Glomerular visceral epithelial cell (primary cell): ENCODE results near the gene PTPA.
"Not testable (repeated sequence)": the region's sequence is repeated elsewhere in the genome, so short reads cannot be mapped to it uniquely, and the experiment has no call there.

Source experiments
- DNase-seq: peaks from one replicate; pipeline ENCODE4 v3.0.0-alpha.2; 2016; ENCODE audit errors: extremely low spot score

Gene PTPA

DNA sequence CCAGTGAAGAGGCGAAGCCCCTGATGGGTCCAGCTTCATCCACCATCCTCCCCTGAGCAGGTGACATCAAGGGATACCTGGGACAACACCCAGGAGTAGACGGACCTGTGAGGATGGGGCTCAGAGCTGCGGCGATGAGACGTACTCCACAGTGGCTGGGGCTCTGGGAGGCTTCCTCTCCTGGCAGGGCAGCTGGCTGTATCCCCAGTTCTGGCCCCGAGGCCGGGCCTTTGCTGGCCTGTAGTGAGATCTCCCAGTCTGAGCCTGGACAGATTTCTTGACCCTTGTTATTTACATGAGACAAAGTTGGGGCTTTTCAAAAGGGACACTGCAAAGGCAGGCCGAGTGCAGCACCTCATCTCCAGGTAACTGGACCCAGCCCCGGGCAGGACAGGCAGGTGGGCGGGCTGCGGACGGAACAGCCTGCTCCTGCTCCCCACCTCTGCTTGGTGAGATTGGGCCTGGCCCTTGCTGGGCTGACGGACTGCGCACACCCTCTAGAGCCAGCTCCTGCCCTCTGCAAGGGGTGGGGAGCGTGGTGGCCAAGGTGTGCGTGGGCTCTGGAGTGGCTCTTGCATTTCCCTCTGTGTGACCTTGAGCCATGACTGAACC, 43.8 kb downstream of the PTPA start:
- no peak for DNase-seq

DNA sequence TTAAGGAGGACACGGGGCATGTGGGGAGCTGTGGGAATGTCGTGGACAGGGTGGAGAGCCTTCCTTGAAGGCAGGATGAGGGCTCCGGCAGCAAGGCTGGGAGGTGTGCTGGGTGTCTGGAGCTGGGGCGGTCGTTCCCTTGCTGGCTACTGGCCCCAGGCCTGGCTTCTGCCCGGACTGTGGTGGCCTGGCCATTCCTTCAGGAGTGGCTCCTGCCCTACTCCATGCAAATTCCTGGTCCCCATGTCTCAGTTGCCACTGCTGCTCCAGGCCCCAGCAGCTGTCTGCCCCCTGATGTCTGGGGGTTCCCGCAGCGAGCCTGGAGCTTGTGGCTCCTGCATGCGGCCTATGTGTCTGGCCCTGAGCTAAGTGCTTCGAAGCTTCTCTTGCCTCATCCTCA, 44.9 kb downstream of the PTPA start:
- DNase-seq: no peak

DNA sequence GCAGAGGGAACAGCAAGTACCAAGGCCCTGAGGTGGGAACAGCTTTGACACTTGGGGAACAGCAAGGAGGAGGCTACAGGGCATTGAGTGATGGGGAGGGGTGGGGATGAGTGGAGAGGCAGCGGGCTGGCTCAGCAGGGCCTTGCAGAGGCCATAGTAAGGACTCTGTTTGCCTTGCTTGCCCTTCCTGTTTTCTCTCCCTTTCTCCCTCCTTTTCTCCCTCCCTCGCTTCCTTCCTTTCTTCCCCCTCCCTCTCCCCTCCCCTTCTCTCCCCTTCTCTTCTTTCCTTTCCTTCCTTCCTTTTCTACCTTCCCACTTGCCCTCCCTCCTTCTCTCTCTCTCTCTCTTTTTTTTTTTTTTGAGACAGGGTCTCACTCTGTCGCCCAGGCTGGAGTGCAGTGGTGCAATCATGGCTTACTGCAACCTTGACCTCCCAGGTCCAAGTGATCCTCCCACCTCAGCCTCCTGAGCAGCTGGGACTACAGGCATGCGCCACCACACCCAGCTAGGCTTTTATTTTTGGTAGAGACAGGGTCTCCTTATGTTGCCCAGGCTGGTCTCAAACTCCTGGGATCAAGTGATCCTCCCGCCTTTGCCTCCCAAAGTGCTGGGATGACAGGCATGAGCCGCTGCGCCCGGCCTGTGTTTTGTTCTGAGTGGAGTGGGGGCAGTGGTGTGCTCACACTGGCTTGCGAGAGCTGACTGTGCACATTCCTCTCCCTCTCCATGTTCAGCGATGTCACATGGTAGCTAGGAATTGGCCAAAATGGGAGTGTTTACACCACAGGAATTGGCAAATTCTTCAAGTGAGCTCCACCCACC, 49.7 kb downstream of the PTPA start:
- DNase-seq: no peak

DNA sequence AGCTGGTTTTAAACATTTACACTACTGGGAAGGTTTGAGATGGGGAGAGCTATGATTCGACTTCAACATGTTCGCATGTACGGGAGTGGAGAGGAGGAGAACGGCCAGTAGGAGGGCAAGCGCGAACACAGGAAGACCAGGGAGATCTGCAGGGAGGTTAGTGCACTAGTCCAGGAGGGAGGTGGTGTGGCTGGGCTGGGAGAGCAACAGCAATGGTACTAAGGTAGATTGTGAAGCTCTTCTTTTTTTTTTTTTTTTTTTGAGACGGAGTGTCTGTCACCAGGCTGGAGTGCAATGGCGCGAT, 50.3 kb downstream of the PTPA start:
- DNase-seq: no peak

DNA sequence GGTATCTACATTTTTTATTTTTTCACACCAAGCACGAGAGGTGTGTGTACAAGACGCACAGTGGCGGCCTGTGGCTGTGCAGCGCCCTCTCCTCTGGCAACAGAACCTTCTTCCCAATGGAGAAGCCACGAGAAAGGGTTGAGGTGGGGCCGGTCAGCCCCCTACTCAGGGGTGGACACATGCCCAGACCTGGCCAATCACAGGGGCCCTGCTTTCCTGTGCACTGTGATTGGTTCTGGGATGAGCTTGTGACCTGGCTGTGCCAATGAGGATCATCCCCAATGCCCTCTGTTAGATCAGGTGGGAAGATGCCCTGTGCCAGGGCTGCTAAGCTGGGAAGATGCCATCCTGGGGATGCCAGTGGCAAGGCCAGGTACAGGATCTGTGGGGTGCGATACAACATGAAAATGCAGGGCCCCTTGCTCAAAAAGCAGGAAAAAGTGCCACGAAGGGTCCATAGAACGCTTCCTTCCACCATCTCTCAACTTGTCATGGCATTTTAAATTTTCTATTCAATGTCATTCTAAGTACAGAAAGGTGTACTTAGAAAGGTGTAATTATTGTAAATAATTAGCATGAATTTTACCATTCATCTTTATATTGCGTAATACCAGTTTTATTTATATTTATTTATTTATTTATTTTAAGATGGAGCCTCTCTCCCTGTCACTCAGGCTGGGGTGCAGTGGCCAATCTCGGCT, 51.4 kb downstream of the PTPA start:
- no peak for DNase-seq

DNA sequence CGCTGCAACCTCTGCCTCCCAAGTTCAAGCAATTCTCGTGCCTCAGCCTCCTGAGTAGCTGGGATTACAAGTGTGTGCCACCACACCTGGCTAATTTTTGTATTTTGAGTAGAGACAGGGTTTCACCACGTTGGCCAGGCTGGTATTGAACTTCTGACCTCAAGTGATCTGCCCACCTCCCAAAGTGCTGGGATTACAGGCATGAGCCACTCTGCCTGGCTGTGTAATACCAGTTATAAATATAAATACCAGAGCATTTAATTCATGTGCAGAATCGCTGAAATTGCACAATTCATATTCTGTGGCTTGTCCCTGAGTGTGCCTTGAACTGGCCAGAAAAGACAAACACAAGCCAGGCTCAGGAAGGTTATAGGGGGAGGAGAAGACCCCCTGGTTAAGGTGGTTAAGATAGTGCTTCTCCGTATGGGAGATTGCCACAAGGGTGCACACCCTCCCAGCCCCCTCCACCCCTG, 52.0 kb downstream of the PTPA start:
- not testable (repeated sequence) for DNase-seq

DNA sequence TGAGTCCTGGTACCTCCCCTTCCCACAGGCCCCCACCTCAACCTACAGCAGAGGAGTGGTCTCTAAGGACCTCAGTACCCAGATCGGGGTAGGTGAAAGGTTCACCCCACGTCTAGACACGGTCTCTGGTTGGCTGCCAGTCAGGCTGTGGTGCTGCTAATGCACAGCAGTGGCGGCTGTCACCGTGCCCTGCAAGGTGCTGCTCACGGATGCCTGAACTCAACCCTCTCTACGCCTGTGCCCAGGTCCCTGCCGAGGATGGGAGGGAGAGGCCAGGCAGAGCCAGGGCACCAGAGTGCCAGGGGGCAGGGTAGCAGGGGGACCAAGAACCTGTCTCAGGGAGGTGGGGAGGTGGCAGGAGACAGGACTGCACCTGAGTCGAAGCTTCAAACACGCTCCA, 52.5 kb downstream of the PTPA start:
- no peak for DNase-seq

DNA sequence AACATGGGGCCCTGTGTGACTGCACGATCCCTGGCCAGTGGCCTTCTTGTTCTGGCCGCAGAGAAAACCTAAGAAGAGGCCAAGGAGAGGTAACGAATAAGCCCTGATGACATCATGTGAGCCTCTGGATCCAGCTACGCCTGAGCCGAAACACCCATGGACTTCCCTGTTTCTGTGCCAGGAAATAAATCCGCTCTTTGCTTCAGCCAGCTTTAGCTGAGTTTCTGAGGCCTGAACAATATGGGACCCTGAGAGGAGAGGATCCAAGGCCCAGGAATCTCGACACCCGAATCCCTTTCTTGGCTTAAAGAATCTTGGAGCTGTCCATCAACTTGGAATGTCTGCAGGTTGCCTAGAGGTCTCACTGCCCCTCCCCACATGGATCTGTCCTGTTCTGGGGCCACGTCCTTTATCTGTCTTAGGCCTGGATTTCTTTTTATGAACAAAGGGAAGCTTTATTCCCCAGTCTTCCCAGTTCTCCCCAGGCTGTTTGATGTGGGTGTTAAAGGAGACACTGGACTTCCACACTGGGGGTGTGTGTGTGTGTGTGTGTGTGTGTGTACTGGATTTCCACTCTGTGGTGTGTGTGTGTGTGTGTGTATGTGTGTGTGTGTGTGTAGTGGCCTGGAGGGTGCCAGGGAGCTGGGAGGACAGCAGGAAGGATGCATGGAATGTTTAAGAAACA, 53.2 kb downstream of the PTPA start:
- no peak for DNase-seq

DNA sequence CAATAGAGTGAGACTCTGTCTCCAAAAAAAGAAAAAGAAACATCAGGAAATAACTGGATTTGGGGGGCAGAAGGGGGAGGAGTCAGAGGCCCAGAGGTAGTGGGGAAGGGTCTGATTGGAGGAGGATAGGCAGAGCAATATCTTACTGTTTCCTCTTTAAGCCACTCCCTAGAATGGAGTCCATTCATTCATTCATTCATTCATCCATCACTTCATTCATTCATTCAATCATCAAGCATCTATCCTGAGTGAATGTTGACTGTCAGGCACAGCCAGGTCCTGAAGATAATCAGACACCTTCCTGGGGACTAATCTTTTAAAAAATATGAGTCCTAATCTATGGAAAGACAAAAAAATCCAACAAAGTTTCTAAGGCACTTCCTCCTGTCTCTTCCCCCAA, 54.0 kb downstream of the PTPA start:
- DNase-seq: no peak

DNA sequence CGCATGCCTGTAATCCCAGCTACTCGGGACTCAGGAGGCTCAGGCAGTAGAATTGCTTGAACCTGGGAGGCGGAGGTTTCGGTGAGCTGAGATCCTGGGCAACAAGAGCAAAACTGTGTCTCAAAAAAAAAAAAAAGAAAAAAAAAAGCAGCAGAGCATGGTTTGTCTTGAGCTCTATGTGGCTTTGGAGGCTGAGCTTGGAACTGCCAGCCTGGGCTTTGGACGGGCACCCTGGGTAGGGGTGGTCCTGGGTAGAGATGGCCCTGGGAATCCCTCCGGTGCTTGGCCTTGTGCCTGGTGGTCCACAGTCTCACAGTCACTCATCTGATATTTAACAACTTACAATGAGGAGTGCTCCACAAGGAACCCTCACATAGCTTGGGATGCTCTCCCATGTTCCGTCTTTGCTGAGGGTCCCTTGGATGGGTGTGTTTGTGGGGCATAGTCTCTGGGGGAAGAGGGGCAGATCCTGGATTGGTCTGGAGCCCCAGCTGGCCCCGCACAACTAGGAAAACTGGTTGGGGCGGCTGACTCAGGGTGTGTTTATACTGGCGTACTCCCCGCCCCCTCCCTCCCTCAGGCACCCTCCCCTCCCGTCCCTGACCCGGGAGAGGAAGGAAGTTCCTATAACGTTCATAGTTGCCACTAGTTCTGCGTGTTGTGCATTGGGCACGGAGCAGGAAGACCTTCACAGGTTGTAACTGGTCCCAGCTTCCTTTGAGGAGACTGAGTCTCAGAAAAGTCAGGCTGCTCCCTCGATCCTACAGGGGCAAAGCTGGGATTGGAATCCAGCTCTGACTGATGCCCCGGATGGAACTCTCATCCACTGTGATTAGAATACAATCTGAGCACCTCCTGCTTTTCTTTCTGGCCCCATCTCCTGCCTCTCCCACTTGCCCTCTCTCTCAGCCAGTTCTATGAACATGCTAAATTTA, 55.7 kb downstream of the PTPA start:
- DNase-seq: peak; percentile 76

DNA sequence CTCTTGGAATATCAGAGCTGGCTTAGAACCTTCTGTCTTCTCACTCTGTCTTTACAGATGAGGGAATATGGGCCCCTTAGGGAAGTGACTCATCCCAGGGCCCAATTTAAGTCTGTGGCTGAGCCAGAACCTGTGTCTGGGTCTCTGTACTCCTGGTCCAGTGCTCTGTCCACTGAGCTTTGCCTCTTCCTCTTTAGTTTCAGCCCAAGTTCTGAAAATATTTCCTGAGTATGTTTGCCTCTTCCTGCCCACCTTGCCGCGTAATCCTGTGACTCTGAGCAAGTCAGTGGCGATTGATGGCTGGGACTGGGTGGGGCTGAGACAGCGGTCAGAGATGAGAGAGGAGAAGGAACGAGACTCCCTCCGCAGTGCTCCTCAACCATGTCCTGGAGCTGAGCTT, 59.0 kb downstream of the PTPA start:
- no peak for DNase-seq

DNA sequence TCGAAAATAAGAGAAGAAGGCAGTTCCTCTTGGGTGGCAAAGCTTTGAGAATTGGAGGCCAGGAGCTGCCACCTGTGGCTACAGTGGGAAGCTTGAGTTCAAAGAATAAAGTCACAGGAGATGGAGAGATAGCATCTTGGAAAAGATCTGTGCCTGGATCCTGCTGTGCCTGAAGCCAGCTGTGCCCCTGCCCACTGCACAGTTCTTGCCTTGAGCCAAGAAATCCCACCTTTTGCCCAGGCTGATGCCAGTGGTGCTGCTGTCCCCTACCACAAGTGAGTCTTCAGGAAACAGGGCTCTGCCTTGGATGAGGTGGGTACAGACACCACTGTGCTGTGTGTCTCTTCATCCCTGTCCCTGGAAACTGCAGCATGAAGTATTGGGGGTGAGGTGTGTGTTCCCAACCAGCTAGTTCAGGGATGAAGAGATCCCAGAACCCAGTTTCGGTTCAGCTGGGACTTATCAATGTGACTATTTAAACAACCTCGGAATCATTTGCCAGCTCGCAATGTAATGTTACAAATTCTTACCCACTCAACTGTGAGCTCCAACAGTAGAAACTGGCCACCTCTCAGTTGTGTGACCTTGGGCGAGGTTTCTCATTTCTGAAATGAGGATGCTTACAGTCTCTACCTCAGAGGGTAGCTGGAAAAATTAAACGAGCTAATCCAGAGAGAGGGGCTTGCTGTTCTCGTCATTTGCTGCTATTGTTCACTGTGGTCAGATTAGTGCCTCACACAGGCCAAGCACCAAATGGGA, 61.0 kb downstream of the PTPA start:
- DNase-seq: no peak

DNA sequence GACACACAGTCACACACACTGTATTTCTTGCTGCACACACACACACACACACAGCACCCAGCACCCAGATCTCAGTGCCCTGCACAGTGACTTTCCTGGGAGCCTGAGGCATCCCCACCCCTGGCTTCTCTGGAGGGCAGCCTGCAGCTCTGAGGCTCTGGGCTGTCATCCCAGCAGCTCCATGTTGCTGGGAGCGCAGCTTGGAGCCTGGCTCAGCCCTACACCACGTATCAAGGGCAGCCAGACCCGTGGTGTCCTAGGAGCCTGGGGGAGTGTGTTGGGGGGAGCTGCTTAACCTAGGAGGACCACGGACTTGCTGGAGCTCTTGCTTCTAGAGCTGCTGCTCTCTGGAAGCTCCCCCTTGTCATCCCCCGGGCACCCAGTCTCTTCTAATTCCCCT, 61.6 kb downstream of the PTPA start:
- DNase-seq: no peak

DNA sequence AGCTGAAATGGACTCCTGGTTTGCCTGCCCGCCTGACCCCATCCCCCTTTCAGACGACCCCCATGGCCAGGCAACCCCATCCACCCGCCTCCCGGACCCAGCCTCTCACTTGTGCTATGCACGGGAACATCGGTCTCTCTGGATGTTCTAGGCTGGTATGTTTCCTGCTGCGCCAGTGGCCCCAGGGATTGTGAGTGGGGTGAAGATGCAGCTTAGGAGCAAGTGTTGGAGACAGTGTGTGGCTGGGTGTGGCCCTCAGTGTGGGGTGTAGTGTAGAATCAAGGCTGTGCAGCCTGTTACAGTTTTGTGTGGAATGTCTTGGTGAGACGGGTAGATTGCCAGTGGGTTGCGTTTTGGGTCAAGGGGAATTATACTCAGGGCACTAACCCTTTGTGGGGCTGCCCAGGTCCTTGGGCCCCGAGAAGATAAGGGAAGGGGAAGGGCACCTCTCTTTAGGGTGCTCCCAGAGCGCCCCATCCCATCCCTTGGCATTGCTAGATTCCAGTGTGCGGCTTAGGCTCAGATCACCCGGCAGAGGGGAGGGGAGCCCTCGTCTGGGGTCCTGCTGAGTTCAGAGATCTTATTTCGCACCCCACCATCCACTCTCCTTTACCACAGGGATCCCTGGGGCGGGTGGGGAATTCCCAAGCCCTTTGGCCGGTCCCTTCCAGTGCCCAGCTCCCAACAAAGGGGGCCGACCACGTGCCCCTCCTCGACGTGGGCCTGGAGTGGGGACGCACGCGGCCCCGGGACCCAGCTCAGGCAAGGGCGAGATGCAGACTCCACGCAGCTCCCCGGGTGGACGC, 62.3 kb downstream of the PTPA start:
- DNase-seq: no peak

DNA sequence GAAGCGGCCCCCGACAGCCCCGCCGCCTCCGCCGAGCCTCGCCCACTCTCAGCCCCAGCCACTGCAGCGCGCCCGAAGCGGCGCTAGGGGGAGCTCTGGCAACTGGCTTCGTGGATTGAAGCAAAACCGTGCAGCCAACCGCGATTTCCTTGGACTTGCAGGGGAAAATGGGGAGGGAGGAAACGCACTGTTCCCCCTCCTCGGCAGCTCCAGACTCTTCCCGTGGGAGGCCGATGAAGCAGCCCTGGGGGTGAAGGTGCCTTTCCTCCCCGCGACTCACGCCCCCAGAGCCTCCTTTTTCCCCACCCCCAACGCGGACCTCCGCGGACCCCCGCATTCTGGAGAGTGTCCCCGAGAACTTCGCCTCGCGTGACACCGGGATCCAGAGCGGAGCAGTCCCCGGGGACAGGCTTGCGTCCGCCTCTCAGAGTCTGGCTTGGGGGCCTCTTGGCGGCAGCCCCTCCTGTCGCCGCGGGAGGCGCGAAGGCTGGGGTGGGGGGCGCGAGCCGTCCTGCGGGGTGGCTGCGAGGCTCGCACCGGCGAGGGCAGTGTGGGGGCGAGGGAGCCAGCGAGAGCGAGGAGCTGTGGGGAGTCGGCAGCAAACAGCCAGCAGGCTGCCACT, 63.0 kb downstream of the PTPA start:
- DNase-seq: peak; percentile 86

DNA sequence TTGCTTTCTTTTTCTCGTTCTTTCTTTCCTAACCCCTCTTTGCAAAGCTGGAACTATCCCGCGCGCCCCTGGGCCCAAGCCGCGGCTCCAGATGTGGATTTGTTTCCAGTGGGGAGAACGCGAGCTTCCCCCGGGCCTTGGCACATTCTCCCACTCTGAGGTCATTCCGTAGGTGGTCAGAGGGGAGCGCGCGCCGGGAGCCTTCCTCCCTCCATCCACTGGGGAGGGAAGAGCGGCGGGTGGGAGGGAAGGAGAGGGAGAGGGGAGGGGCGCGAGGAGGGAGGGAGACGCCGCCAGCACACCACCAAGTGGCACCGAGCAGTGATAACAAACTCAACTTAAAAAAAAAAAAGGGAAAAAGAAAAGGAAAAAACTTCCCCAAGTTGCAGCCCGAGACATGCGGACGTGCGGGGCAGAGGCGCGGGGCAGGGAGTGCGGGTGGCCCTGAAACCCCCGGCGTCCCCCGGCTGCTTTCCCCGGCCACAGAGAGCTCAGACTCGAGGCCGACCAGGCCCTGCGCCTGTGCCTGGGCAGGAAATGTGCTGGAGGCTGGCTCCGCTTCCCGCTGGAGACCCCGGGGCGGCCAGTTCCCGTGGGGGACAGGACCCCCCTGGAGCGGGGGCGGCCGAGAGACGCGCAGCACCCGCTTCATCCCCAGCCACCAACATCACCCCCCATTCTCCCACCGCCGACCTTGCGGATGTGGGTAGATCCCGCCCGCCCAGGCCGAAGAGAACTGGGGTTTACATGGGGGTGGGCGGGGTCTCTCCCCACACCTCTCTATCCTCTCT, 63.7 kb downstream of the PTPA start:
- DNase-seq: peak; percentile 93

DNA sequence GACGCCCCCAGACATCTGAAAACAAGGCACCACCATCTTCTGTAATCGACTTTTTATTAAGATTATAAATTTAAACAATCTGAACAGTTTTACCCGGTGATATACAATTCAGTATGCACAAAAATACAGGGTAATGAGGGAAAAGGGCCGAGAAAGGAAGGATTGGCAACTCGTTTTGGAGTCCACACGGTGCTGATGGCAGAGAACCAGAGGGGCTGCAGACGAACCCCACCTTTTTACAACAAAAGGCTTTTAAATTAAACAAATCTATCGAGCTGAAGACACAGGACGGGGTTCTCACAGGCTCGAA, 64.3 kb downstream of the PTPA start:
- no peak for DNase-seq

DNA sequence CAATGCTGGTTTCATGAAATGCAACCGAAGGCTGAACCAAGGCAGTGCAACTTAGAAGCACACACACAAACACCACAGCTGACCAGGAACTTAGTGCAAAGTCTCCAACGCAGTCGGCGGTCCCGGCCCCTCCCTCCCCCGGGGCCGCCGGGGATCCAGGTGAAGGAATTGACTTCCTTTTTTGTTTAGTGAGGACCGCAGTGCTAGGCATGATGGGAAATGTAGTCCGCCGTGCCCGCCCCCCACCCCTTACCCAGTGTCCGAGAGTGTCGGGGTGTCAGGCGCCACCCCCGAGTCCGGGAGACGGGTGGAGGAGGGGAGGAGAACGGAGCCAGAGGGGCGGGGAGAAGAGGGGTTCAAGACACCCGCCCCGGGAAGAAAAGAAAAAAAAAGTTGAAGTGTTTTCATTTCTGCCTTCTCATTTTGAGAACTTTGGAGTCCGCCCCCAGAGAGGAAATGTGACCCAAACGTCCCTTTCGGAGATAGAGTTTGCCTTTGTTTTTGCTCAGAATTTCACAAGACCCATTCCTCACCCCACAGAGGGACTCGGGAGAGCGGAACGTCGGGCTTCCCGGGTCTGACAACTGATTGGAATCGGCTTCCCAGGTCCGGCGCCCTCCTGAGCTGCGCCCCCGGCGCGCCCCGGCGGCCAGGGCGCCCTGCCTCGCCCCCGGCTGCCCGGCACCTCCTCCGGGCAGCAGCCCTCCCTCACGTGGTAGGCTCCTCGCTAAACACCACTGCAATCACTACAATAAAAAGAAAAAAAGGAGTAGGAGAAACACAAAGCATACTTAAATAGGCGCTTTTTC, 64.8 kb downstream of the PTPA start:
- peak; percentile 90 for DNase-seq
